Gastrocnemius medialis (tissue), 4 donors: ENCODE measurements around the gene LIPA.

Experiments
- POLR2A ChIP-seq, 2 donors: fragments of 450-650 bp; IDR thresholded peaks; one replicate each; pipeline ENCODE4 v1.6.1; 2017; ENCODE audit warnings: antibody characterized with exemption in 2 of 2, mild to moderate bottlenecking in 2 of 2, moderate library complexity in 2 of 2
- TF ChIP-seq, protein P1 (sequence below), 5 experiments: fragments of 450-650 bp in 3 of 5; fragments of 200-600 bp in 2 of 5; sonication (generic) in 2 of 5; IDR thresholded peaks in 4 of 5; conservative IDR thresholded peaks in 1 of 5; 1 replicate in 4 of 5; 2 replicates in 1 of 5; pipeline ENCODE4 v1.5.1; 2016 to 2019; ENCODE audit warnings: antibody characterized with exemption in 5 of 5, mild to moderate bottlenecking in 3 of 5, moderate library complexity in 3 of 5

DNA sequence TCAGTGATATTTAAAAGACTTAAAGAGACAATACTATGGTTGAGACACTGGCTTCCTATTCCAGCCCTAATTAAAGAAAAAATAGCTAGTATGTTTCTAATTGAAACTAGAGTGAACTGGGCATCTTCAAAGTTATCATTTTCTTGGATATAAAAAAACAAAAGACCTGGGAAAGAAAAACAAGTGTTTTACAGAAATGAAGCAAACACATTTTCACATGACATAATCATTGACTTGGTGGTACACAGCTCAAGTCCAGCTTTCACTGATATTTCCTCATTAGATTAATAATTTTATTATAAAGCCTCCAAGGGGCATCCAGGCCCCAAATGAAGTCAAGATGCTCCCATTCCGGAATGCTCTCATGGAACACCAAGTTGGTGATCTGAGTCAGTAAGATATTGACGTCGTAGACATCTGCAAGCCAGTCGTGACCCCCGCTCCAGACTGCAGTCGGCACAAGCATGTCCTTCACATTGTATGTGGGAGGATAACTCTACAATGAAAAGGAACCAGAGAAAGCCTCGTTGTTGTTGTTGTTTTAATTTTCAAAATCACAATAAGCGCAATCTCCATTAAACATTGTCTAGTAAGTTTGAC, 36.9 kb downstream of the LIPA start:
- TF ChIP-seq POLR2A (IDR thresholded peaks at IDR 0.05) = no peak
- TF ChIP-seq, protein P1, sequence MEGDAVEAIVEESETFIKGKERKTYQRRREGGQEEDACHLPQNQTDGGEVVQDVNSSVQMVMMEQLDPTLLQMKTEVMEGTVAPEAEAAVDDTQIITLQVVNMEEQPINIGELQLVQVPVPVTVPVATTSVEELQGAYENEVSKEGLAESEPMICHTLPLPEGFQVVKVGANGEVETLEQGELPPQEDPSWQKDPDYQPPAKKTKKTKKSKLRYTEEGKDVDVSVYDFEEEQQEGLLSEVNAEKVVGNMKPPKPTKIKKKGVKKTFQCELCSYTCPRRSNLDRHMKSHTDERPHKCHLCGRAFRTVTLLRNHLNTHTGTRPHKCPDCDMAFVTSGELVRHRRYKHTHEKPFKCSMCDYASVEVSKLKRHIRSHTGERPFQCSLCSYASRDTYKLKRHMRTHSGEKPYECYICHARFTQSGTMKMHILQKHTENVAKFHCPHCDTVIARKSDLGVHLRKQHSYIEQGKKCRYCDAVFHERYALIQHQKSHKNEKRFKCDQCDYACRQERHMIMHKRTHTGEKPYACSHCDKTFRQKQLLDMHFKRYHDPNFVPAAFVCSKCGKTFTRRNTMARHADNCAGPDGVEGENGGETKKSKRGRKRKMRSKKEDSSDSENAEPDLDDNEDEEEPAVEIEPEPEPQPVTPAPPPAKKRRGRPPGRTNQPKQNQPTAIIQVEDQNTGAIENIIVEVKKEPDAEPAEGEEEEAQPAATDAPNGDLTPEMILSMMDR (IDR thresholded peaks at IDR 0.05 in 4 of 5, conservative IDR thresholded peaks at IDR 0.05 in 1 of 5) = no peak
